Tibial nerve (tissue), 3 donors: Measurements from ENCODE around the gene FOLR2.

ENCODE experiments used
- EP300 ChIP-seq, 2 donors: sonication (generic); formaldehyde crosslinking; IDR thresholded peaks; one replicate each; pipeline ENCODE4 v1.6.1; 2017; ENCODE audit warnings: antibody characterized with exemption in 2 of 2, mild to moderate bottlenecking in 1 of 2
- POLR2A ChIP-seq, 2 donors: fragments of 450-650 bp; IDR thresholded peaks; one replicate each; pipeline ENCODE4 v1.6.1; 2017; ENCODE audit warnings: antibody characterized with exemption in 2 of 2, mild to moderate bottlenecking in 2 of 2, moderate library complexity in 2 of 2

DNA sequence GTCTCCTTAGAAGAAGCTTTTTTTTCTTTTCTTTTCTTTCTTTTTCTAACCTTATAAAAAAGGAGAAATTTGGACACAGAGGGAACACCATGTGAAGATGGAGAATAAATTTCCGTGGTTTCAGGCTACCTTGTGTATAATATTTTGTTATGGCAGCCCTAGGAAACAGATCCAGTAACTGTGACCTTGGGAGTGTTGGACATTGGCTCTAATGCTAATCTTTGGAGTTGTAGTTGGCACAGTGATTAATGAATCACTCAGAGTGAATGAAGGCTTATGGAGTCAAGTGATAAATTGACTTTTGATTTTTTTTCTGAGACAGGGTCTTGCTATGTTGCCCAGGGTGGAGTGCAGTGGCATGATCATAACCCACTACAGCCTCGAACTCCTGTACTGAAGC is 42.9 kb downstream of the FOLR2 start:
- TF ChIP-seq POLR2A (IDR thresholded peaks at IDR 0.05) (no peak), EP300 (IDR thresholded peaks at IDR 0.05) (no peak)
